ENCODE data around the gene PSMF1. TPM values are rescaled to one million over a fixed set of nuclear protein-coding genes. Genes with fewer than 3 reads are reported as not detected.

The PSMF1 gene
- total RNA-seq, 6 experiments from 2014 or later = 179 to 208 (median 199) TPM

DNA sequence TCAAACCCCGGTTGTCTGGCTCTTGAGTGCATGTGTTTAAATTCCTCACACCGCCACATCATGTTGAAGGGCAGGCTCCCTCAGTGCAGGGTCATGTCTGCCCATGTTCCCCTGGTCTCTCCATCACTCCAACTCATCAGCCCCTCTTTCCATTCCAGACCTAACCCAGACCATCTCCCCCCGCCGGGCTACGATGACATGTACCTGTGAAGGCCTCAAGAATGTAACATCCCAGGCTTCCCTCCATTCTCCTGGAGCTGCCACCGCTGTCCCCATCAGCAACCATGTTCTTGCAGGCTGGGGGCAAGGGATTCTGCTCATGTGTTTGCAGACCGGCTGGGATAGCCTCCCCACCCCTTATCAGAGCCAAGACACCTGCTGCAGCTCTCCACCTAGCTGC lies 46.5 kb downstream of the PSMF1 start:
- H3K36me3 Mint-ChIP-seq (ENCODE audit: low read depth) = peaks cover 52% of the 10 kb centered on the region
- H3K27ac Mint-ChIP-seq = no peak overlapping the region
- no peaks in the 10 kb centered on the region for H3K4me1 Mint-ChIP-seq (ENCODE audit: low read depth)
- no peaks in the 10 kb centered on the region; the same call in none of the 2 replicates for H3K27me3 Mint-ChIP-seq (ENCODE audit: insufficient read depth)
- H3K9me3 Mint-ChIP-seq = no peaks in the 10 kb centered on the region
- no peak overlapping the region for H3K4me3 Mint-ChIP-seq
- TF ChIP-seq, protein P1, sequence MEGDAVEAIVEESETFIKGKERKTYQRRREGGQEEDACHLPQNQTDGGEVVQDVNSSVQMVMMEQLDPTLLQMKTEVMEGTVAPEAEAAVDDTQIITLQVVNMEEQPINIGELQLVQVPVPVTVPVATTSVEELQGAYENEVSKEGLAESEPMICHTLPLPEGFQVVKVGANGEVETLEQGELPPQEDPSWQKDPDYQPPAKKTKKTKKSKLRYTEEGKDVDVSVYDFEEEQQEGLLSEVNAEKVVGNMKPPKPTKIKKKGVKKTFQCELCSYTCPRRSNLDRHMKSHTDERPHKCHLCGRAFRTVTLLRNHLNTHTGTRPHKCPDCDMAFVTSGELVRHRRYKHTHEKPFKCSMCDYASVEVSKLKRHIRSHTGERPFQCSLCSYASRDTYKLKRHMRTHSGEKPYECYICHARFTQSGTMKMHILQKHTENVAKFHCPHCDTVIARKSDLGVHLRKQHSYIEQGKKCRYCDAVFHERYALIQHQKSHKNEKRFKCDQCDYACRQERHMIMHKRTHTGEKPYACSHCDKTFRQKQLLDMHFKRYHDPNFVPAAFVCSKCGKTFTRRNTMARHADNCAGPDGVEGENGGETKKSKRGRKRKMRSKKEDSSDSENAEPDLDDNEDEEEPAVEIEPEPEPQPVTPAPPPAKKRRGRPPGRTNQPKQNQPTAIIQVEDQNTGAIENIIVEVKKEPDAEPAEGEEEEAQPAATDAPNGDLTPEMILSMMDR (IDR thresholded peaks at IDR 0.05) = no peak
- DNase-seq = no peak

DNA sequence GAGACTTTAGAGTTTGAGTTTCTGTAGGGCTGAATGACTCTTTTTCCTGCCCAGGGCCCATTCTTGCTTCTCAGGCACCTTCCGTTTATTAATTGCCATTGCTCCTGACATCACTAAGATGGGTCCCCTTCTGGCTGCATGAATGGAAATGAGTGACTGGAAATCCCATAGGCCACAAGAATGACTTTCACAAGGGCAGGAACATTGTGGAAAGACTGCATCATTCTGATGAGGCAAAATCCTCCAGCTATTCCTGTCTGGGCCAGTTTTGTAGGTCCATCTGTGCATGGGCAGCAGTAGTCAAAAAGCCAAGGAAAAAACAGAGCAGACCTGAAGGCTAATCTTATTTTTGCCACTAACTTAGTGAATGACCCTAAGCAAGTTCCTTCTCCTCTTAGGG lies 47.1 kb downstream of the PSMF1 start:
- Mint-ChIP-seq H3K36me3 (ENCODE audit: low read depth) (peaks cover 56% of the 10 kb centered on the region), H3K4me3 (no peak overlapping the region), H3K4me1 (ENCODE audit: low read depth) (no peaks in the 10 kb centered on the region), H3K27me3 (ENCODE audit: insufficient read depth) (no peaks in the 10 kb centered on the region; the same call in none of the 2 replicates), H3K27ac (no peak overlapping the region), H3K9me3 (no peaks in the 10 kb centered on the region)
- TF ChIP-seq, protein P1 (IDR thresholded peaks at IDR 0.05) = no peak
- DNase-seq = no peak

DNA sequence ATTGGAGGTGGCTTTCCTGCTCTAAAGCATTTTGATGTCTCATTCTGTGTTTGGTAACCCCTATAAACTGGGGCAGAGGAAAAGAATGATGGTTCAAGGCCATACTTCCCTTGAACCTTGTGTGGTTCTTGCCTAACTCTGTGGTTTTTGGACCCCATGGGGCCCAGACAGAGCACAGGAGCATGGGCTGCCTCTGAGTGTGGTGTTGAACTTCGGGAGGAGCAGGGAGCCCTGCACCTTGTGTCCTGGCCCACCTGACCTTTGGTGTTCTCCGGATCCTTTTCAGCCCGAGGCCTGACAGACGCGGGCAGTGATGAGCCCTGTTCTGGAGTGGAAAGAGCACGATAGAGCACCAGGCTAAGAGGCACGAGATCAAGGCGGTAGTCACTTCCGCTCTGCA lies 47.5 kb downstream of the PSMF1 start:
- H3K27me3 Mint-ChIP-seq (ENCODE audit: insufficient read depth) = no peaks in the 10 kb centered on the region; the same call in none of the 2 replicates
- peaks cover 55% of the 10 kb centered on the region for H3K36me3 Mint-ChIP-seq (ENCODE audit: low read depth)
- H3K27ac Mint-ChIP-seq = no peak overlapping the region
- DNase-seq = no peak
- H3K4me3 Mint-ChIP-seq = no peak overlapping the region
- no peaks in the 10 kb centered on the region for H3K9me3 Mint-ChIP-seq
- H3K4me1 Mint-ChIP-seq (ENCODE audit: low read depth) = no peaks in the 10 kb centered on the region
- TF ChIP-seq, protein P1 (IDR thresholded peaks at IDR 0.05) = no peak

- Mint-ChIP-seq H3K27me3 (ENCODE audit: insufficient read depth) (no peaks in the 10 kb centered on the region; the same call in 1 of the 2 replicates), H3K27ac (no peak overlapping the region), H3K36me3 (ENCODE audit: low read depth) (peaks cover 59% of the 10 kb centered on the region)
Observed at GRCh38 chr20:1166948-1167720, 48.7 kb downstream of the PSMF1 start.

DNA sequence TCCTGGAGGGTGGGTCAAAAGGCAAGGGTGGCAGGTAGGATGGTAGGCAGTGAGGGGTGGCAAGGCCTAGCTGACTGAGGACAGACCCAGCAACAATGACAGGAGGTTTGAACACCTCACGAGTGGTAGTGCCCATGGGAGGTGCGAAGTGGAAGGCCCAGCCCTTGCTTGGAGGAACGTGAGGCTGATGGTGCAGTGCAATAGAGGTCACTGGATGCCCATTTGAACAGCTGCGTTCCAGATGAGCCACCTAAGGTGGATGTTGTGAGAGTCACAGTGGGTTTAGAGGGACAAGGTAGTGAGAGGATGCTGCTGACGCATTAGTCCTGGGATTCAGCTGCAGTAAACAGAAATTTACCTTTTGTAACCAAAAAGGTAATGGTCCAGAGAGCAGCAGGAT lies 50.8 kb downstream of the PSMF1 start:
- H3K4me3 Mint-ChIP-seq = no peak overlapping the region
- H3K27me3 Mint-ChIP-seq (ENCODE audit: insufficient read depth) = no peaks in the 10 kb centered on the region; the same call in none of the 2 replicates
- DNase-seq = no peak
- no peaks in the 10 kb centered on the region for H3K4me1 Mint-ChIP-seq (ENCODE audit: low read depth)
- no peaks in the 10 kb centered on the region for H3K9me3 Mint-ChIP-seq
- TF ChIP-seq, protein P1 (IDR thresholded peaks at IDR 0.05) = no peak
- H3K36me3 Mint-ChIP-seq (ENCODE audit: low read depth) = peaks cover 67% of the 10 kb centered on the region
- H3K27ac Mint-ChIP-seq = no peak overlapping the region

More at GRCh38 chr20:1166948-1167720, 48.7 kb downstream of the PSMF1 start:
- no peaks in the 10 kb centered on the region for H3K9me3 Mint-ChIP-seq
- TF ChIP-seq, protein P1 (IDR thresholded peaks at IDR 0.05) = no peak
- DNase-seq = no peak
- H3K4me3 Mint-ChIP-seq = no peak overlapping the region
- H3K4me1 Mint-ChIP-seq (ENCODE audit: low read depth) = no peaks in the 10 kb centered on the region

Measured in HFFc6 (cell line).